Measurements from ENCODE around the gene NDE1.

GRCh38 chr16:15618392-15618791 is 31.7 kb upstream of the NDE1 start:
- no peak for TF ChIP-seq CTCF (IDR thresholded peaks at IDR 0.05)
- no peak for TF ChIP-seq SREBF2 (IDR thresholded peaks at IDR 0.05)
- no peak for TF ChIP-seq EP300 (IDR thresholded peaks at IDR 0.05)
- TF ChIP-seq KDM5A (IDR thresholded peaks at IDR 0.05): no peak
- TF ChIP-seq CHD2 (IDR thresholded peaks at IDR 0.05; ENCODE audit: low read length, partially characterized antibody): no peak
- no peak for TF ChIP-seq POLR2A (IDR thresholded peaks at IDR 0.05; ENCODE audit: low read length)
- TF ChIP-seq USF2 (IDR thresholded peaks at IDR 0.05): no peak
- no peak for TF ChIP-seq TP53 (CRISPR knock-in tag; IDR thresholded peaks at IDR 0.05)
- TF ChIP-seq MAZ (IDR thresholded peaks at IDR 0.05; ENCODE audit: borderline replicate concordance, low read depth, low read length): no peak
- no peak for TF ChIP-seq MAX (IDR thresholded peaks at IDR 0.05)
- no peak for TF ChIP-seq MAFK (IDR thresholded peaks at IDR 0.05; ENCODE audit: partially characterized antibody)
- no peak for TF ChIP-seq CEBPB (IDR thresholded peaks at IDR 0.05)
- TF ChIP-seq, protein P1, sequence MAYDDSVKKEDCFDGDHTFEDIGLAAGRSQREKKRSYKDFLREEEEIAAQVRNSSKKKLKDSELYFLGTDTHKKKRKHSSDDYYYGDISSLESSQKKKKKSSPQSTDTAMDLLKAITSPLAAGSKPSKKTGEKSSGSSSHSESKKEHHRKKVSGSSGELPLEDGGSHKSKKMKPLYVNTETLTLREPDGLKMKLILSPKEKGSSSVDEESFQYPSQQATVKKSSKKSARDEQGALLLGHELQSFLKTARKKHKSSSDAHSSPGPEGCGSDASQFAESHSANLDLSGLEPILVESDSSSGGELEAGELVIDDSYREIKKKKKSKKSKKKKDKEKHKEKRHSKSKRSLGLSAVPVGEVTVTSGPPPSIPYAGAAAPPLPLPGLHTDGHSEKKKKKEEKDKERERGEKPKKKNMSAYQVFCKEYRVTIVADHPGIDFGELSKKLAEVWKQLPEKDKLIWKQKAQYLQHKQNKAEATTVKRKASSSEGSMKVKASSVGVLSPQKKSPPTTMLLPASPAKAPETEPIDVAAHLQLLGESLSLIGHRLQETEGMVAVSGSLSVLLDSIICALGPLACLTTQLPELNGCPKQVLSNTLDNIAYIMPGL (CRISPR knock-in tag; IDR thresholded peaks at IDR 0.05; ENCODE audit: borderline replicate concordance): no peak
- TF ChIP-seq CHD4 (IDR thresholded peaks at IDR 0.05; ENCODE audit: borderline replicate concordance): no peak

All from A549 (cell line).